Neutrophil (primary cell): ENCODE measurements around the gene TMEM242.

Source experiments
- H3K27ac ChIP-seq: fragments of 200-600 bp; sonication (generic); 2 replicates; pipeline ENCODE4 v1.5.1; 2016; ENCODE audit warnings: mild to moderate bottlenecking, moderate library complexity
- H3K27me3 ChIP-seq: fragments of 200-600 bp; sonication (generic); 2 replicates; pipeline ENCODE4 v1.6.0; 2016; ENCODE audit warnings: mild to moderate bottlenecking
- H3K36me3 ChIP-seq: fragments of 200-600 bp; sonication (generic); 2 replicates; pipeline ENCODE4 v1.5.1; 2017
- H3K4me1 ChIP-seq, 2 experiments: fragments of 200-600 bp in 1 of 2; sonication (generic) in 1 of 2; 1 replicate in 1 of 2; 2 replicates in 1 of 2; pipeline versions ENCODE4 v1.5.1 to v1.6.1; 2013 to 2016; ENCODE audit warnings: low read depth in 1 of 2, low read length in 1 of 2, mild to moderate bottlenecking in 1 of 2, moderate library complexity in 1 of 2; ENCODE audit not compliant: control insufficient read depth in 1 of 2, insufficient read depth in 1 of 2
- H3K4me3 ChIP-seq, 2 experiments: fragments of 200-600 bp in 1 of 2; sonication (generic) in 1 of 2; 1 replicate in 1 of 2; 2 replicates in 1 of 2; pipeline ENCODE4 v1.5.1; 2013 to 2016; ENCODE audit warnings: low read depth in 1 of 2, low read length in 1 of 2, mild to moderate bottlenecking in 1 of 2, moderate library complexity in 1 of 2
- H3K9me3 ChIP-seq: fragments of 200-600 bp; sonication (generic); 2 replicates; pipeline ENCODE4 v1.5.1; 2016
- TF ChIP-seq, protein P1 (sequence below): fragments of 200-600 bp; sonication (generic); IDR thresholded peaks from 2 replicates; pipeline ENCODE4 v1.5.1; 2016; ENCODE audit warnings: antibody characterized with exemption

Gene TMEM242

DNA sequence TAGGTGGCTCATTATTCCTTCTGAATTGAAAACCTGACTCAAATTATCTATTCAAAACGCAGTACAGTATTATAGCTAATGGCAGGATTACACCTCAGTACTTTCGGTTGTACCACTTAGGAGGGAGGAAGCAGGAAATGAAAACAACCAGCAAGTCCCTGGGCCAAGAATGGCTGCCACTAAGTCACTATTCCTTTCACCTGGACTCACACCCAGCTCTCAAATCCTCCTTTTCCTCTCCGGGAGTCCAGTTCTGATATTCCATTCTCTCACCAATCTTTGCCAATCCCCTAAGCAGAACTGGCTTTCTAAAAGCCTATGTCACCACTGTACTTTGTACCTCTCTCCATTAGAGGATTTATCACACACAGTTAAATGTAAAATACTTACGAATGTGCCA, 20.6 kb downstream of the TMEM242 start:
- TF ChIP-seq, protein P1, sequence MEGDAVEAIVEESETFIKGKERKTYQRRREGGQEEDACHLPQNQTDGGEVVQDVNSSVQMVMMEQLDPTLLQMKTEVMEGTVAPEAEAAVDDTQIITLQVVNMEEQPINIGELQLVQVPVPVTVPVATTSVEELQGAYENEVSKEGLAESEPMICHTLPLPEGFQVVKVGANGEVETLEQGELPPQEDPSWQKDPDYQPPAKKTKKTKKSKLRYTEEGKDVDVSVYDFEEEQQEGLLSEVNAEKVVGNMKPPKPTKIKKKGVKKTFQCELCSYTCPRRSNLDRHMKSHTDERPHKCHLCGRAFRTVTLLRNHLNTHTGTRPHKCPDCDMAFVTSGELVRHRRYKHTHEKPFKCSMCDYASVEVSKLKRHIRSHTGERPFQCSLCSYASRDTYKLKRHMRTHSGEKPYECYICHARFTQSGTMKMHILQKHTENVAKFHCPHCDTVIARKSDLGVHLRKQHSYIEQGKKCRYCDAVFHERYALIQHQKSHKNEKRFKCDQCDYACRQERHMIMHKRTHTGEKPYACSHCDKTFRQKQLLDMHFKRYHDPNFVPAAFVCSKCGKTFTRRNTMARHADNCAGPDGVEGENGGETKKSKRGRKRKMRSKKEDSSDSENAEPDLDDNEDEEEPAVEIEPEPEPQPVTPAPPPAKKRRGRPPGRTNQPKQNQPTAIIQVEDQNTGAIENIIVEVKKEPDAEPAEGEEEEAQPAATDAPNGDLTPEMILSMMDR: no peak
- Histone ChIP-seq H3K4me3 (no peak overlapping the region), H3K9me3 (no peaks in the 10 kb centered on the region), H3K36me3 (no peaks in the 10 kb centered on the region), H3K4me1 (peaks cover 22 to 24% of the 10 kb centered on the region in 2 experiments), H3K27me3 (no peaks in the 10 kb centered on the region), H3K27ac (no peak overlapping the region)

DNA sequence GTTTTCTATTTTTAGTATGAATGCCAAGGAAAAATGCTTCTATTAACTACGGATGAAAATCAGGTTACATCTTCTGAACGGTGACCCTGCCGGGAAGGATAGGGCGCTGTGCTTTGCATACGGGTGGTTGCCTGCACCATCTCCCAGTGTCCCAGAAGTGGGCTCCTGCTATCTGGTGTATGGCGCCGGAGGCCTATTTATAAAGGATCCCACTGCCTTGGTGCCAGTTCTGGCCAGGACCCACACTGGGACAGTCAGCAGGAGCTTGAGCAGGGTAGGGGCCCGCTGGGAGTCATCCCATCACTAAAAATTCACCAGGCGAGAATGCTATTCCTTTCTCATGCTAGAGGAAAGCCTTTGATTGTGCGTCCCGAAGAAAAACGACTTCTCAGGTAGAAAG, 22.9 kb downstream of the TMEM242 start:
- TF ChIP-seq, protein P1: no peak
- Histone ChIP-seq H3K27ac (no peak overlapping the region), H3K9me3 (no peaks in the 10 kb centered on the region), H3K4me1 (peaks cover 6 to 8% of the 10 kb centered on the region in 2 experiments), H3K4me3 (no peak overlapping the region), H3K27me3 (no peaks in the 10 kb centered on the region), H3K36me3 (no peaks in the 10 kb centered on the region)

DNA sequence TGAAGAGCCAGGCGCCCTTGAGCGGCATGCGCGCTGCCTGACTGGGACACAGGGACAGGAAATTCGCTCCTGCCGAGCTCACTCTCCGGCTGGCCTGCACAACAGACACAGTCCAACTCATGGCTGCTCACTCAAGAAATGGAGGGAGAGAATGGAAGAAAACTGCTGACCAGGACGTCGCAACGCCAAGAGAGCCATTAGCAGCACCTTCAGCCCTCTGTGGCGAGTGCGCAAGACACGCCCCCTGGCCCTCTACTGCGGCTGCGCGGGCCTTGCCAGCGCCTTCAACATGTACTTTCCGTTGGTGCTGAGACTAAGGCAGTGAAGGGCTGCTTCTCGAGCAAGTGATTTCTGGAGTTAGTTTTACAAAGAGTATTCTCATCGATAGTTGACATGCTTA, 23.3 kb downstream of the TMEM242 start:
- Histone ChIP-seq H3K4me3 (no peak overlapping the region), H3K4me1 (peaks cover 1 to 3% of the 10 kb centered on the region in 2 experiments), H3K27me3 (no peaks in the 10 kb centered on the region), H3K9me3 (no peaks in the 10 kb centered on the region), H3K36me3 (no peaks in the 10 kb centered on the region), H3K27ac (no peak overlapping the region)
- TF ChIP-seq, protein P1: no peak

DNA sequence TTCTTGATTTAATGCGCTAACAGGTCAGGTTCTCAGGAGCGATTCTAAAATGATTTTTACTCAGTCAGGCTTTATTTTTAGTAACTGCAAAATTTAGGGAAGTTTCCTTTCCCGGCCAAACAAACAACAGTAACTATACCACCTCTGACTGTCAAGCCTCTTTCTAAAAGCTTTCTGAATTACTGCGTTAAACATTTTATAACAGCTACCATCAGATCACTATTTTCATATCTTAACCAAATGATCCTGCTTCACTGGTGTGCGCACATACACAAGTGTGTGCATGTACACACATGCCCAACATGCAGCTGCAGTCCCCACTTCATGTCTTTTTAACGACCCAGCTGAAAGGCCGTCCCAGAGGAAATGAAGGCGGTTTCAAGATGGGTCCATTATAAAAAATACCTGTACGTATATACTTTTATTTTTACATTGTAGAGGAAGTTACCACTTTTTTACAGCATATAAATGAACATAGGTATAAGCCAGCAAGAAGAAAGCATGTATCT, 25.0 kb downstream of the TMEM242 start:
- TF ChIP-seq, protein P1: no peak

DNA sequence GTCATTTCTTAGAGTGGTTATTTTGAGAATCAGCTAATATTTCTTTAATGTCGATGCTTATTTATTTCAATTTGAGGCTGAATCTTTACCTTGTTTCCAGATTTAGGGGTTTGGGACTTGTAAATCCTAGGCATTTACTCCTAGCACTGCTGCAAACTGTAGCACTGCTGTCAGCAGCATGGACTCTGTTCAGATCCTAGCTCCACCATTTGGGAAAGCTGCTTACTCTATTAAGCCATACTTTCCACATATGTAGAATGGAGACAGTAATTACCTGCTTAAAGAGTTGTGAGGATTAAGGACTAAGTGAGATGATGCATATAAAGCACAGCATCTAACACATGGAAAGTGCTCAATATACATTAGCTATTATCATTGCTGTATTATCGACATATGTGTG, 28.7 kb downstream of the TMEM242 start:
- peaks cover 14% of the 10 kb centered on the region for H3K36me3 ChIP-seq
- H3K4me1 ChIP-seq: no peaks in the 10 kb centered on the region
- H3K27me3 ChIP-seq: no peaks in the 10 kb centered on the region
- no peak overlapping the region for H3K4me3 ChIP-seq
- H3K27ac ChIP-seq: no peak overlapping the region
- TF ChIP-seq, protein P1: no peak
- no peaks in the 10 kb centered on the region for H3K9me3 ChIP-seq

More for the DNA sequence above, 25.0 kb downstream of the TMEM242 start:
- H3K27ac ChIP-seq: no peak overlapping the region
- H3K36me3 ChIP-seq: no peaks in the 10 kb centered on the region
- H3K4me3 ChIP-seq: no peak overlapping the region
- no peaks in the 10 kb centered on the region for H3K9me3 ChIP-seq
- no peaks in the 10 kb centered on the region for H3K27me3 ChIP-seq
- no peaks in the 10 kb centered on the region for H3K4me1 ChIP-seq

DNA sequence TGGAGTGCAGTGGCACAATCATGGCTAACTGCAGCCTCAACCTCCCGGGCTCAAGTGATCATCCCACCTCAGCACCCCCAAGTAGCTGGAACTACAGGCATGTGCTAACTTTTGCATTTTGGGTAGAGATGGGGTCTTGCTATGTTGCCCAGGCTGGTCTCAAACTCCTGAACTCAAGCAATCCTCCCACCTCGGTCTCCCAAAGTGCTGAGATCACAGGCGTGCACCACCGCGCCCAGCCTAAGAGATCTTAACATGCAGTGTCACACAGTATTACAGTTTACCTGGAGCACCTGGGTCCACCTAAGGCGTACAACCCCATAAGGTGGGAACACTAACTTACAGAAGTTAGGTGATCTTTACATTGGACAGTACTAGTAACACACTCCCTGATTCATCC, 29.5 kb downstream of the TMEM242 start:
- TF ChIP-seq, protein P1: no peak
- H3K4me1 ChIP-seq: no peaks in the 10 kb centered on the region
- H3K36me3 ChIP-seq: peaks cover 14% of the 10 kb centered on the region
- no peaks in the 10 kb centered on the region for H3K27me3 ChIP-seq
- H3K27ac ChIP-seq: no peak overlapping the region
- H3K9me3 ChIP-seq: no peaks in the 10 kb centered on the region
- no peak overlapping the region for H3K4me3 ChIP-seq
